AG04450 (cell line): ENCODE results near the gene TBC1D30. TPM values are rescaled to one million over a fixed set of nuclear protein-coding genes. Genes with fewer than 3 reads are reported as not detected.
"Not testable (repeated sequence)": the region's sequence is repeated elsewhere in the genome, so short reads cannot be mapped to it uniquely, and the experiment has no call there.

Experiments
- CTCF ChIA-PET: fragments of 300-600, 350-600 bp; formaldehyde crosslinking; extraction: SDS; loops from one replicate; lab custom pipeline; 2022; ENCODE audit warnings: antibody characterized with exemption, inconsistent platforms; lab: Charles Lee
- POLR2A ChIA-PET: fragments of 350-600 bp; formaldehyde crosslinking; extraction: SDS; loops from one replicate; lab custom pipeline; 2021; ENCODE audit warnings: antibody characterized with exemption, inconsistent platforms; lab: Yijun Ruan, JAX
- DNase-seq: peaks from one replicate; pipeline ENCODE4 v3.0.0-alpha.2; 2011; ENCODE audit warnings: low read depth, low spot score
- H3K27ac ChIP-seq: one replicate; pipeline ENCODE4 v1.5.1; 2012; ENCODE audit warnings: low read depth, low read length, control low read depth
- H3K27me3 ChIP-seq: one replicate; pipeline ENCODE4 v1.6.0; 2012; ENCODE audit warnings: low read length; ENCODE audit not compliant: control insufficient read depth, insufficient read depth
- H3K4me3 ChIP-seq: 2 replicates; pipeline ENCODE4 v1.5.1; 2011; ENCODE audit warnings: mild to moderate bottlenecking, low read depth, low read length, control low read depth
- H3K9me3 ChIP-seq: 2 replicates; pipeline ENCODE4 v1.5.1; 2012; ENCODE audit warnings: low read length; ENCODE audit not compliant: control insufficient read depth, insufficient read depth
- polyA plus RNA-seq: library from polyadenylated mRNA; depleted of rRNA; stranded (reverse); fragments of >200 nt; gene quantifications from 2 replicates; pipeline ENCODE4 v1.2.3, GENCODE V29; 2011
- TF ChIP-seq, protein P1 (sequence below): IDR thresholded peaks from 2 replicates; pipeline ENCODE4 v1.5.1; 2011; ENCODE audit warnings: low read depth, low read length, control low read depth, inconsistent platforms

Gene TBC1D30
- polyA plus RNA-seq, 1 experiment = 0.40 TPM

DNA sequence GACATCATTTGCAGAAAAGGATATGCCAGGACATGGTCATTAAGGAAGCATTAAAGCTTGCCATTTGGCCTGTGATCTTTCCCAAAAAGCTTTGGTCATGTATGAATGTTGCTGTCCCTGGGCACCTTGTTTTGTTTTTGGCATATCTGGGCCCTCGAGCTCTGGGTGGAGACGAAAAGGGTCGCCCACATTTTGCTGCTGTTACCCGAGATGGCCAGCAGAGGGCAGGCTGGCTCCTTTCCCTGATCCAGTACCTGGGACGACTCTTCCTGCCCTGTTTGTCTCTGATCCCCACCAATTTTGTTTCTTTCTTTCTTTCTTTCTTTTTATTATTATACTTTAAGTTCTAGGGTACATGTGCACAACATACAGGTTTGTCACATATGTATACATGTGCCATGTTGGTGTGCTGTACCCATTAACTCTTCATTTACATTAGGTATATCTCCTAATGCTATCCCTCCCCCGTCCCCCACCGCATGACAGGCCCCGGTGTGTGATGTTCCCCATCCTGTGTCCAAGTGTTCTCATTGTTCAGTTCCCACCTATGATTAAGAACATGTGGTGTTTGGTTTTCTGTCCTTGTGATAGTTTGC lies 22.2 kb upstream of the TBC1D30 start:
- not testable (repeated sequence) for H3K9me3 ChIP-seq, DNase-seq
- TF ChIP-seq, protein P1, sequence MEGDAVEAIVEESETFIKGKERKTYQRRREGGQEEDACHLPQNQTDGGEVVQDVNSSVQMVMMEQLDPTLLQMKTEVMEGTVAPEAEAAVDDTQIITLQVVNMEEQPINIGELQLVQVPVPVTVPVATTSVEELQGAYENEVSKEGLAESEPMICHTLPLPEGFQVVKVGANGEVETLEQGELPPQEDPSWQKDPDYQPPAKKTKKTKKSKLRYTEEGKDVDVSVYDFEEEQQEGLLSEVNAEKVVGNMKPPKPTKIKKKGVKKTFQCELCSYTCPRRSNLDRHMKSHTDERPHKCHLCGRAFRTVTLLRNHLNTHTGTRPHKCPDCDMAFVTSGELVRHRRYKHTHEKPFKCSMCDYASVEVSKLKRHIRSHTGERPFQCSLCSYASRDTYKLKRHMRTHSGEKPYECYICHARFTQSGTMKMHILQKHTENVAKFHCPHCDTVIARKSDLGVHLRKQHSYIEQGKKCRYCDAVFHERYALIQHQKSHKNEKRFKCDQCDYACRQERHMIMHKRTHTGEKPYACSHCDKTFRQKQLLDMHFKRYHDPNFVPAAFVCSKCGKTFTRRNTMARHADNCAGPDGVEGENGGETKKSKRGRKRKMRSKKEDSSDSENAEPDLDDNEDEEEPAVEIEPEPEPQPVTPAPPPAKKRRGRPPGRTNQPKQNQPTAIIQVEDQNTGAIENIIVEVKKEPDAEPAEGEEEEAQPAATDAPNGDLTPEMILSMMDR = peak; percentile 87

GRCh38 chr12:64806173-64806572 lies 18.3 kb upstream of the TBC1D30 start:
- CTCF ChIA-PET = interaction anchor here (0.5 to 4.2 kb wide), 2 partner anchors 9 to 351 kb away, joined by 3 to 31 read pairs; no protein-coding TSS in a partner anchor

More for the DNA sequence above, 22.2 kb upstream of the TBC1D30 start:
- peaks cover 14% of the 10 kb centered on the region for H3K27me3 ChIP-seq
- POLR2A ChIA-PET, H3K4me3 ChIP-seq, H3K27ac ChIP-seq: not testable (repeated sequence)
- CTCF ChIA-PET = interaction anchor here (0.6 to 2.9 kb wide), 34 partner anchors 9 to 1434 kb away, joined by 3 to 34 read pairs (median 4); no protein-coding TSS in a partner anchor

DNA sequence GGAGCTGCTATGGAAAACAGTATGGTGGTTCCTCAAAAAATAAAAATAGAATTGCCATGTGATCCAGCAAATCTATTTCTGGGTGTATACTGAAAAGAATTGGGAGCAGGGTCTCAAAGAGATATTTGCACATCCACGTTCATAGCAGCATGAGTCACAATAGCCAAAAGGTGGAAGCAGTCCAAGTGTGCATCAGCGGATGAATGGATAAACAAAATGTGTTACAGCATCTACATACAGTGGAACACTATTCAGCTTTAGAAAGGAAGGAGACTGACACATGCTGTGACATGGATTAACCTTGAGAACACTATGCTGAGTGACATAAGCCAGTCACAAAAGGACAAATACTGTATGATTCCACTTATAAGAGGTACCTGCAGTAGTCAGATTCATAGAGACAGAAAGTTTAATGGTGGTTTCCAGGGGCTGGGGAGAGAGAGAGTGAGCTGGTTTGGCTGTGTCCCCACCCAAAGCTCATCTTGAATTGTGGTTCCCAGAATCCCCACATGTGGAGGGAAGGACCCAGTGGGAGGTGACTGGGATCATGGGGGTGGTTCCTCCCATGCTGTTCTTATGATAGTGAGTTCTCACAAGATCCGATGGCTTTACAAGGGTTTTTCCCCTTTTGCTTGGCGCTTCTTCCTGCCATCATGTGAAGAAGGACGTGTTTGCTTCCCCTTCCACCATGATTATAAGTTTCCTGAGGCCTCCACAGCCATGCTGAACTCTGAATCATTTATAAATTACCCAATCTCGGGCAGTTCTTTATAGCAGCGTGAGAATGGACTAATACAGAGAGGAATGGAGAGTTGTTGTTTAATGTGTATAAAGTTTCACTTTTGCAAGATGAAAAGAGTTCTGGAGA lies 17.6 kb upstream of the TBC1D30 start:
- Histone ChIP-seq H3K9me3 (no peaks in the 10 kb centered on the region), H3K27ac (no peak overlapping the region), H3K27me3 (peaks cover 9% of the 10 kb centered on the region), H3K4me3 (no peak overlapping the region)
- peak; percentile 44 for DNase-seq
- TF ChIP-seq, protein P1 = no peak
- POLR2A ChIA-PET = interaction anchor here (0.9 kb wide), 1 partner anchor 11 kb away, joined by 3 read pairs; no protein-coding TSS in a partner anchor
- CTCF ChIA-PET = interaction anchor here (0.5 to 4.2 kb wide), 2 partner anchors 10 to 351 kb away, joined by 3 to 31 read pairs; no protein-coding TSS in a partner anchor

More at GRCh38 chr12:64806173-64806572, 18.3 kb upstream of the TBC1D30 start:
- no peaks in the 10 kb centered on the region for H3K9me3 ChIP-seq
- TF ChIP-seq, protein P1 = no peak
- no peak overlapping the region for H3K4me3 ChIP-seq
- peaks cover 4% of the 10 kb centered on the region for H3K27me3 ChIP-seq
- DNase-seq = no peak
- no peak overlapping the region for H3K27ac ChIP-seq
- POLR2A ChIA-PET = interaction anchor here (0.9 kb wide), 1 partner anchor 12 kb away, joined by 3 read pairs; no protein-coding TSS in a partner anchor

DNA sequence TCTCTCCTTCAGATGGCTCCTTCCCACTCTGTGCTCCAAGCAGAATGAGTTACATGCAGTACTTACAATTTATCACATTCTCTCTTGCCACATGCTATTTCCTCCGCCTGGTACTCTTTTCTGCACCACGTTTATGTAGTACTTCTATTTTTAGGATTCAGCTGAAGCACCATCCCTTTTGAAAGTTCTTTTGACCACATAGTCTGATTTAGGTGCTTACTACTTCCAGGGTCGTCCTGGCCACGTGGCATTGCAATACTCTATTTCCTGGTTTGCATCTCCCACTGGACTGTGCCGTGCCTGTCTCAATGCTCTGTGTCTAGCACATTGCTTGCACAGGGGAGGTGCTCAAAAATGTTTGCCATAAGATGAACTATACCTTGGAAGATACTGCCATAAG lies 16.3 kb upstream of the TBC1D30 start:
- no peaks in the 10 kb centered on the region for H3K9me3 ChIP-seq
- TF ChIP-seq, protein P1 = no peak
- ChIA-PET POLR2A (no interaction called here), CTCF (interaction anchor here (4.2 kb wide), 1 partner anchor 11 kb away, joined by 31 read pairs; no protein-coding TSS in a partner anchor)
- DNase-seq = no peak
- peaks cover 9% of the 10 kb centered on the region for H3K27me3 ChIP-seq
- no peak overlapping the region for H3K27ac ChIP-seq
- no peak overlapping the region for H3K4me3 ChIP-seq
